ENCODE measurements around the gene MLIP.
A peak's percentile ranks its signal among the peaks of the same experiment; 100 is the strongest.
"Not testable (repeated sequence)": the region's sequence is repeated elsewhere in the genome, so short reads cannot be mapped to it uniquely, and the experiment has no call there.

The MLIP gene

DNA sequence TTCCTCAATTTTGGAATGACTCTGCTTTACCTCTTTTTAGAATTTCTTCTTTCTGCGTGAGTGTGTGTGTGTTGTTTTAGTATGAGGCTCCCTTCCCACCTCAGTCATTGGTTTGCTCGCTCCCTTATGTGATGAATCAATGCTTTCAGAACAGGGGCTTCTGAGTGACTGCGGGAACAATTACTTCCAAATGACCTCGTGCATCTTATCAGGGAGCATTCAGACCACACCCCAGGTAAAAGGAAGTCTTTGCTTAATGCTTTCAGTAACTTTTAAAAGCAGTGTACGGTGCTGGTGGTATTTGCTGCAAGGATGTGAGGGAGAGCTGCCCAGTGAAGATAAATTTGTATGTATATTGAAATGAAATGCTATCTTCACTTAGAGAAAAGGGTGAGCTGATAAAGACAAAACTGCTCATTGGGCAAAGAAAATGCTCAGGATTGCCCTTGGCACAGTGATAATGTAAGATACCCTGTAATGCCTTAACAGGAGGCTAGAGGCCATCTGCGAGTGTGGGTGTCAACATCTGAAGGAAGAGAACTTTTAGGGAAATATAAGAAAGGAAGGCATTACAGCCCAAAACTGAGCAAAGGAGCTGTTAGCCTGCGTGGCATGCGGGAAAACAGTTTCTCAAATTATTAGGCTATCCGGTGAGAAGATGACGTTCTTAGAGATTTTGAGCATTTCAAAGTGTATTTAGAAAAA is at the start of gene MLIP:
Gene MLIP, plus strand, starts transcription at position 103 of the 705 bp plus-strand sequence. Its CDS starts 37 bp downstream, at position 140.
- no peak for DNase-seq (ENCODE audit: low spot score)

- DNase-seq (ENCODE audit: low spot score) = no peak
Measured at GRCh38 chr6:54063228-54063539, 48.1 kb upstream of the MLIP start.

GRCh38 chr6:54068694-54069093 is 42.5 kb upstream of the MLIP start:
- no peak for DNase-seq (ENCODE audit: low spot score)

- no peak for DNase-seq (ENCODE audit: low spot score)
Measured at GRCh38 chr6:54070025-54070424, 41.2 kb upstream of the MLIP start.

GRCh38 chr6:54071821-54072340 is 39.4 kb upstream of the MLIP start:
- no peak for DNase-seq (ENCODE audit: low spot score)

DNA sequence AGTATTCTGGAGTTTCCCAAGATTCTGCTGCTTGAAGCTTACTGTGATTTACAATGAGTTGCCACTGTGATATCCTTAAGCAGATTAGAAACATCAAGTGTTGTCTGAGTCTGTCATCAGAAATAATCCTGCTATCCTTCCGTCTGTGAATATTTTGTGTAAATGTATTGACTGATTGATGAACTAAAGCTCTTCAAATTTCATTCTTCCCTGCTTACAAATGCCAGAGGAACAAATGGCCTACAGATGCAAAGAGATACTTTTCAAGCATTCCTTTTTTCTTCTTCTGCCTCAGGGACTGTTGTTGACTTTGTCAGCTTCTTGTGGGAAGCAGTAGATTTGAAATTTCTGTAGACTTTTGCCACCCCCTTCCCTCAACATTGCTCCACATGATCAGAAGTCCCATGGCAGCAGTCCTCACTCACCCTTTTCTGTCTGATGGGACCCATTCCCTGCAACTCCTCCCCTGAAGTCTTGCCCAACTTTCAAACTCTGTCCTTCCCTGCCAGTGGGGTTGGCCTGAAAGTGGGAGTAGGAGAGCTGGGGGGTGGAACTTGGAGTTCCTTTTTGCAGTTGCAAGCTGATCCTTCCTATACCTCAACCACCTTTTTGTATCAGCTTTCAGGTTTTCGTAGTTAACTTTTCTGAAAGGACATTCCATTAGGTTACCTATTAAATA is 38.5 kb upstream of the MLIP start:
- no peak for DNase-seq (ENCODE audit: low spot score)

DNA sequence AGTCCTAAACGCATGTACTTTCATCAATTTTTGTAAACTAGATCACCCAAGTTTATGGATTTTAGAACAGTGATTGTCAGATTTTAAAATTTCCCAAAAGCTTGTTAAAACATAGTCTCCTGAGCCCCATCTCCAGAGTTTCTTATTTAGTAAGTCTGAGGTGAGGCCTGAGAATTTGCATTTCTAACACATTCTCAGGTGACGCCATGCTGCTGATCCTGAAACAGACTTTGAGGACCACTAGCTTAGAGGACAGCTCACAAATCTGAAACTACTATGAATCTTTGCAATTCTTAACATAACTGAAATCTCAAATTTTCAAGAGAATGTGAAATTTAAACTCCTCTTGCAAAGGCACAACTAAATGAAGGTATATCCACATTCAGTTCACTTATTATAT is 37.8 kb upstream of the MLIP start:
- no peak for DNase-seq (ENCODE audit: low spot score)

GRCh38 chr6:54074109-54074508 is 37.1 kb upstream of the MLIP start:
- DNase-seq (ENCODE audit: low spot score) = no peak

DNA sequence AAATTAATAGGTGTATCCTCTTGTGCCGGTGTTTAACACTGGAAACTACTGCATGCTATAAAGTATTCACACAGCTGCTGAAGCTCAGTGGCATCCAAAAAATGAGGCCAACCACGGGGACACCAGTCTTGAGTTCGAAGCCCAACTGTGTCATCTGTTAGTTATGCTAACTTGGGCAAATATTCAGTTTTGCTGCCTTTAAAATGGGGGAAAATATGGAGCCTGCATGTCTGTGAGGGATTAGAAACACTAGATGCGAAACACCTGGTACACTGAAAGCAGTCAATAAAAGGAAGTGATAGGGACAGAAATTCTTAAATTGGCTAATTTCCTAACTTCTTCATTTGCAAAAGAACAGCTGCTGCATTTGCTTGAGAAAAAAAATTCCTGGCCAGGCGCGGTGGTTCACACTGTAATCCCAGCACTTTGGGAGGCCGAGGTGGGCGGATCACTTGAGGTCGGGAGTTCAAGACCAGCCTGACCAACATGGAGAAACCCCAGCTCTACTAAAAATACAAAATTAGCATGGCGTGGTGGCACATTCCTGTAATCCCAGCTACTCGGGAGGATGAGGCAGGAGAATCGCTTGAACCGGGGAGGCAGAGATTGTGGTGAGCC is 36.6 kb upstream of the MLIP start:
- peak; percentile 18 for DNase-seq (ENCODE audit: low spot score)

GRCh38 chr6:54076159-54076789 is 35.0 kb upstream of the MLIP start:
- DNase-seq (ENCODE audit: low spot score) = no peak

DNA sequence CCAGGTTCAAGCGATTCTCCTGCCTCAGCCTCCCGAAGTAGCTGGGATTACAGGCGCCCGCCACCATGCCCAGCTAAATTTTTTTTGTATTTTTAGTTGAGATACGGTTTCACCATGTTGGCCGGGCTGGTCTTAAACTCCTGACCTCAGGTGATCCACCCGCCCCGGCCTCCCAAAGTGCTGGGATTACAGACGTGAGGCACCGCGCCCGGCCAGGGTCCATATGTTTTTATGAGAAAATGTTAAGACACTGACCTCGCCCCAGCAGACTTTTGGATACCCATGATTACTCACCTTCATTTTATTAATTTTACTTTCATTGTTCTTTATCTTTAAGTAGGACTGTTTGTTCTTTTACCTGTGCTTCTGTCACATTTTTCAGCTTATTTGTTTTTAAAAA is 29.7 kb upstream of the MLIP start:
- DNase-seq (ENCODE audit: low spot score) = not testable (repeated sequence)

- no peak for DNase-seq (ENCODE audit: low spot score)
Measured at GRCh38 chr6:54083287-54083686, 28.0 kb upstream of the MLIP start.

GRCh38 chr6:54084231-54084630 is 27.0 kb upstream of the MLIP start:
- no peak for DNase-seq (ENCODE audit: low spot score)

- no peak for DNase-seq (ENCODE audit: low spot score)
Measured at GRCh38 chr6:54085047-54085446, 26.2 kb upstream of the MLIP start.

DNA sequence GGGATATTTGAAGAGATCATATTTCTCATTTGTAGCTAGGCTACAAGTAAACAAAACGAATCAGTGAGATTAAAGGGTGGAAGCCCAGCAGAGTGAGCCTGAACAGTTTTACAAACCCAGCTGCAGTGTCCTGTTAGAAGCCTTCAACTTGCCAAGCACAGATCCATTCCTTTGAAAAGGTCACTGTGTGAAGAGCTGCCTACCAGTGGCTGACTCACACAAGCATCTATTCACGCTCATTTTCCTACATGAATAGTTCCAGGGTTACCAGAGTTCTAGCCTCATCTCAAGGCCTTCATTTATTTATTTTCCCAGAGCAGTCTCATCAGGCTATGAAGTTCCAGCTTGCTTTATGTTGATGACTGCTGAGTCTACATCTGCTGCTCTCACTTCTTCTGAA is 25.7 kb upstream of the MLIP start:
- peak; percentile 58 for DNase-seq (ENCODE audit: low spot score)

GRCh38 chr6:54086439-54086838 is 24.8 kb upstream of the MLIP start:
- DNase-seq (ENCODE audit: low spot score) = no peak

- no peak for DNase-seq (ENCODE audit: low spot score)
Measured at GRCh38 chr6:54087721-54088120, 23.5 kb upstream of the MLIP start.

DNA sequence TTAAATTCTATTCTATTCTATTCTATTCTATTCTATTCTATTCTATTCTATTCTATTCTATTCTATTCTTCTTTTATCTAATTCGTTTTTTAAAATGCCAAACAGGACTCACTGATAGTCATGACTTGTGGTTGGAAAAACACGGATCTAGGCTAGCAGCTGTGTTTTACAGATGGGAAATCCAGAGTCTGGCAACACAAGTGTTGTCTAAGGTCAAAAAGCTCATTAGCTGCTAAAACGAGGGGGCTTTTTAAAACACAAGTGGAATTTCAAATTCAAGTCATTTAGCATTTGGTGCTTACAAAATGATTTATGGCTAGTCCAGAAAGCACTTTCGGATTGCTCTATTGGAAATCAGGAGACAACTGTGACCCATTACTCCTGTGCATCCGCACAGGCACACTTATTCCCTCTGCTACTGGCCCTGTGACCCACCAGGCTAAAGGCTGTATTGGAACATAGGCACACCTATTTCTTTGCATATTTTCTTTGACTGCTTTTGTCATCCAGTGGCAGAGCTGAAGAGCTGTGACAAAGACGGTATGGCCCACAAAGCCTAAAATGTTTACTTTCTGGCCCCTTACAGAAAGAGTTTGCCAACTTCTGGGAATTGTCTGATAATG is 17.8 kb upstream of the MLIP start:
- DNase-seq (ENCODE audit: low spot score) = no peak

DNA sequence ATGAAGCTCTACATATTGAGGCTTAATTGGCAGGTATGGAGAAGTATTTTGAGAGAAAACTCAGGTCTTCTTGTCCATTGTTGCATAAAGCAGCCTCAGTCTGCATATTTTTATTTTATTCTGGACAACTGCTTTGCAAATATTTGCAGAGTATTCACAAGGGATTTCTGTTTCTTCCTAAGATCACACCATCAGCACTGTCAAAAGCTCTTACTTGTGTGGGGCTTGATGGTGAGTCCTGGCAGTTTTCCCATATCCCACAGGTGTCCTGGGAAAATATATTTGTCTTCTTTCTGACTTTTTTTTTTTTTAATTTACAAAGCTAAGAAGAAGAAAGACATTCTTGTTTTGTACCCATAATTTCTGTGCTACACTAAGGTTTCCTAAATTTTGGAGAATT is 16.9 kb upstream of the MLIP start:
- DNase-seq (ENCODE audit: low spot score) = no peak

DNA sequence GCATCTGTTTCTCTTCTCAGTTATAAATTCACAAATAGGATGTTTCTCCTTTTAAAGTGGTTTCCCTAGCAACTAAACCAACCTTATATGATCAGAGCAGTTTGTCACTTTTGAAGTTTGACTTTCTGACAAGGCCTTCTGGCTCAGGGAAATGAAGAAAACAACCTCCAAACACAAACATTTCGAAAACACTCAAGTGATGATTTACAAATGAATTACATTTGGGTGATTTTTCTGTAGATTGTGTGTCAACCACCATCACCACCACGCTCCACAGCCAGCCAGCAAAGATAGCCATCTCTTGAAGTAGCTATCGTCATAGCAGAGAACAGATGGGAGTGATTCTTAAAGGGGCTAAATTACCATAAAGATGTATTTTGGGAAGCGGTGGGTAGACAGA is 16.5 kb upstream of the MLIP start:
- DNase-seq (ENCODE audit: low spot score) = no peak

- DNase-seq (ENCODE audit: low spot score) = no peak
Measured at GRCh38 chr6:54095723-54096122, 15.5 kb upstream of the MLIP start.

GRCh38 chr6:54096811-54097210 is 14.4 kb upstream of the MLIP start:
- no peak for DNase-seq (ENCODE audit: low spot score)

Measured in AG20443 (cell line).